ENCODE results near the gene SUN1.

- TF ChIP-seq CTCF (IDR thresholded peaks at IDR 0.05) (no peak), POLR2A (IDR thresholded peaks at IDR 0.05) (no peak)
Observed at GRCh38 chr7:882336-883035, 50.2 kb downstream of the SUN1 start.
